GM18517 (cell line): ENCODE measurements around the gene FHIT.
"Not testable (repeated sequence)": the region's sequence is repeated elsewhere in the genome, so short reads cannot be mapped to it uniquely, and the experiment has no call there.

Experiments used
- ATAC-seq: cut with Tn5 transposase; IDR thresholded peaks from one replicate; pipeline ENCODE4 v1.9.1; 2021; ENCODE audit warnings: mild to moderate bottlenecking, moderate library complexity; ENCODE audit not compliant: unreplicated experiment

Gene FHIT

GRCh38 chr3:61065451-61066011 lies 185.7 kb downstream of the FHIT start:
- ATAC-seq, result no peak

GRCh38 chr3:61061092-61061723 lies 190.0 kb downstream of the FHIT start:
- ATAC-seq, result no peak

GRCh38 chr3:61060411-61060861 lies 190.8 kb downstream of the FHIT start:
- no peak for ATAC-seq

- ATAC-seq, result no peak
Observed at GRCh38 chr3:61058836-61059235, 192.4 kb downstream of the FHIT start.

GRCh38 chr3:61057464-61057863 lies 193.8 kb downstream of the FHIT start:
- no peak for ATAC-seq

- no peak for ATAC-seq
Observed at GRCh38 chr3:61055447-61055846, 195.8 kb downstream of the FHIT start.

GRCh38 chr3:61053781-61054496 lies 197.3 kb downstream of the FHIT start:
- no peak for ATAC-seq

GRCh38 chr3:61052851-61053250 lies 198.4 kb downstream of the FHIT start:
- ATAC-seq, result no peak

GRCh38 chr3:61051666-61052065 lies 199.6 kb downstream of the FHIT start:
- ATAC-seq, result no peak

GRCh38 chr3:61045169-61045568 lies 206.1 kb downstream of the FHIT start:
- not testable (repeated sequence) for ATAC-seq

GRCh38 chr3:61043156-61043555 lies 208.1 kb downstream of the FHIT start:
- ATAC-seq, result no peak

GRCh38 chr3:61040618-61041017 lies 210.6 kb downstream of the FHIT start:
- no peak for ATAC-seq

GRCh38 chr3:61035573-61035972 lies 215.7 kb downstream of the FHIT start:
- no peak for ATAC-seq

GRCh38 chr3:61032991-61033390 lies 218.3 kb downstream of the FHIT start:
- ATAC-seq, result no peak

GRCh38 chr3:61031503-61031902 lies 219.7 kb downstream of the FHIT start:
- ATAC-seq, result no peak

- ATAC-seq, result no peak
Observed at GRCh38 chr3:61030469-61031035, 220.7 kb downstream of the FHIT start.

- ATAC-seq, result no peak
Observed at GRCh38 chr3:61029194-61029593, 222.1 kb downstream of the FHIT start.

GRCh38 chr3:61018807-61019206 lies 232.4 kb downstream of the FHIT start:
- ATAC-seq, result no peak

- ATAC-seq, result not testable (repeated sequence)
Observed at GRCh38 chr3:61017028-61017427, 234.2 kb downstream of the FHIT start.

- ATAC-seq, result no peak
Observed at GRCh38 chr3:61015859-61016258, 235.4 kb downstream of the FHIT start.

GRCh38 chr3:61015408-61015807 lies 235.8 kb downstream of the FHIT start:
- no peak for ATAC-seq

- no peak for ATAC-seq
Observed at GRCh38 chr3:61008998-61009380, 242.3 kb downstream of the FHIT start.
